HG03378 (cell line): ENCODE measurements around the gene TAL1.

Experiments
- ATAC-seq: cut with Tn5 transposase; IDR thresholded peaks from one replicate; pipeline ENCODE4 v1.9.1; 2021; ENCODE audit warnings: mild to moderate bottlenecking, moderate library complexity; ENCODE audit not compliant: unreplicated experiment

The TAL1 gene

GRCh38 chr1:47189844-47190508 lies 42.0 kb downstream of the TAL1 start, which contains the start of gene PDZK1IP1:
Gene PDZK1IP1 (minus strand): TSS chr1:47190036. CDS start chr1:47189932, 104 bp downstream.
- ATAC-seq = no peak

GRCh38 chr1:47188791-47189785 lies 42.9 kb downstream of the TAL1 start:
- ATAC-seq = no peak

- ATAC-seq = no peak
Observed at GRCh38 chr1:47187926-47188250, 44.1 kb downstream of the TAL1 start.

- no peak for ATAC-seq
Observed at GRCh38 chr1:47187231-47187925, 44.6 kb downstream of the TAL1 start.

GRCh38 chr1:47186267-47187185 lies 45.5 kb downstream of the TAL1 start:
- no peak for ATAC-seq

GRCh38 chr1:47184822-47185677 lies 47.0 kb downstream of the TAL1 start:
- no peak for ATAC-seq

GRCh38 chr1:47184090-47184821 lies 47.8 kb downstream of the TAL1 start:
- no peak for ATAC-seq

- no peak for ATAC-seq
Observed at GRCh38 chr1:47183308-47184089, 48.5 kb downstream of the TAL1 start.

- no peak for ATAC-seq
Observed at GRCh38 chr1:47182676-47183235, 49.3 kb downstream of the TAL1 start.

- no peak for ATAC-seq
Observed at GRCh38 chr1:47181955-47182675, 49.9 kb downstream of the TAL1 start.

- ATAC-seq = no peak
Observed at GRCh38 chr1:47181095-47181954, 50.7 kb downstream of the TAL1 start.

- no peak for ATAC-seq
Observed at GRCh38 chr1:47180603-47181094, 51.4 kb downstream of the TAL1 start.

- no peak for ATAC-seq
Observed at GRCh38 chr1:47179988-47180563, 51.9 kb downstream of the TAL1 start.

- ATAC-seq = peak; percentile 81
Observed at GRCh38 chr1:47179017-47179987, 52.7 kb downstream of the TAL1 start.
